LNCaP clone FGC (cell line): ENCODE results near the gene BICDL1.

Experiments
- DNase-seq: peaks from one replicate; pipeline ENCODE4 v3.0.0-alpha.2; 2011; ENCODE audit warnings: low read depth
- H3K4me3 ChIP-seq: 2 replicates; pipeline ENCODE4 v1.5.1; 2011; ENCODE audit warnings: mild to moderate bottlenecking, low read depth, low read length, control low read depth
- TF ChIP-seq, protein P1 (sequence below): IDR thresholded peaks from 2 replicates; pipeline ENCODE4 v1.5.1; 2012; ENCODE audit warnings: mild to moderate bottlenecking; ENCODE audit not compliant: control insufficient read depth, insufficient read depth; ENCODE audit errors: extremely low read depth

BICDL1 gene

DNA sequence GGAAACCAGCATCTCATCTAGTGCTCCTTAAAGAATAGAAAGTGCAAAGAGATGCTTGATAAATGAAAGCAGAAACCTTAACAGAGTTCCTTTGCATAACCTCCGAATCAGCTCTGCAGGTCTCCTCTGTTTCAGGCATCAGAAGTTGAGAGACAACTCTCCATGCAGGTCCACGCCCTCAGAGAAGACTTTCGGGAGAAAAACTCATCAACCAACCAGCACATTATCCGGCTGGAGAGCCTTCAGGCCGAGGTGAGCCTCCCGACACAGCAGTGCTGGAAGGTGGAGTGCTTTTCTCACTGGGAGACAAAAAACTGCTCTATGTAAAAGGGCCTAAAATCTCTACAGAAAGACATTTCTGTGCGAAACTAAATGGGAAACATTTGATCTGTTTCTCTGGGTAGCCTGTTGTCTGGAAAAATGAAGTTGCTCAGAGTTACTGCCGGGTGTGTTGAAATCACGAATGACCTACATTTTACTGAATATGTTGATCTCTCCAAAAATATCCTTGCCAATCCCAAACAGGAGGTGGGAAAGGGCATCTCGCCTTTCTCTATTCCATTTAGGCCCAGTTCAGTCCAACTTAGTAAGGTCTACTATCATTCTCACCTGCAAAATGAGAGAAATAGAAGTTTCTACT lies 72.7 kb downstream of the BICDL1 start:
- TF ChIP-seq, protein P1, sequence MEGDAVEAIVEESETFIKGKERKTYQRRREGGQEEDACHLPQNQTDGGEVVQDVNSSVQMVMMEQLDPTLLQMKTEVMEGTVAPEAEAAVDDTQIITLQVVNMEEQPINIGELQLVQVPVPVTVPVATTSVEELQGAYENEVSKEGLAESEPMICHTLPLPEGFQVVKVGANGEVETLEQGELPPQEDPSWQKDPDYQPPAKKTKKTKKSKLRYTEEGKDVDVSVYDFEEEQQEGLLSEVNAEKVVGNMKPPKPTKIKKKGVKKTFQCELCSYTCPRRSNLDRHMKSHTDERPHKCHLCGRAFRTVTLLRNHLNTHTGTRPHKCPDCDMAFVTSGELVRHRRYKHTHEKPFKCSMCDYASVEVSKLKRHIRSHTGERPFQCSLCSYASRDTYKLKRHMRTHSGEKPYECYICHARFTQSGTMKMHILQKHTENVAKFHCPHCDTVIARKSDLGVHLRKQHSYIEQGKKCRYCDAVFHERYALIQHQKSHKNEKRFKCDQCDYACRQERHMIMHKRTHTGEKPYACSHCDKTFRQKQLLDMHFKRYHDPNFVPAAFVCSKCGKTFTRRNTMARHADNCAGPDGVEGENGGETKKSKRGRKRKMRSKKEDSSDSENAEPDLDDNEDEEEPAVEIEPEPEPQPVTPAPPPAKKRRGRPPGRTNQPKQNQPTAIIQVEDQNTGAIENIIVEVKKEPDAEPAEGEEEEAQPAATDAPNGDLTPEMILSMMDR: no peak
- H3K4me3 ChIP-seq: no peak overlapping the region
- no peak for DNase-seq

DNA sequence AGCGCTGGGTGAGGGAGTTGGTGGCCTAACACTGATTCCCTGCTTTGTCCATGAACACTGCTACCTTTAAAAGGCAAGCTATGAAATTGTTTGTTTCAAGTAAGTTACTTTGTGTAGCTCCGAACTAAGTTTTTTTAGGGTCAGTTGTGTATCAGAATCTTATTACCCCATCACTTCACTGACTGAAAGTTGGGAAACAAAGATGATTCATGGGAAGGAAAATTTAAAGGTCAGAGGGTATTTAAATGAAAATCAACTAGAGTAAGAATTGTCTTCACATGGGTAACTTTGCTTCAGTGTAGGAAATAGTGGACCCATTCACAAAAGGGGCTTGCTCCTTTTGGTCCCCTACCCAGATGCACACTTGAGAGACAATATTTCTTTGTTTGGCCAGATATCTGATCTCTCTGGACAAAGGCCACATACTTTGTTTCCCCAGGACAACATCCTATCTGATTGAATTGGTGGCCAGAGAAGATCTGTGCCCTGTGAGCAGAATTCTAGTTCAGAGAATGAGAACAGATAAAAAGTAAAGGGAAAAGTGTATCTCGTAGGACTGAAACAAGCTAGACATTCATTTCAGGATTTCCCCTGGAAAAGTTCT lies 74.0 kb downstream of the BICDL1 start:
- TF ChIP-seq, protein P1: no peak
- no peak overlapping the region for H3K4me3 ChIP-seq
- no peak for DNase-seq

DNA sequence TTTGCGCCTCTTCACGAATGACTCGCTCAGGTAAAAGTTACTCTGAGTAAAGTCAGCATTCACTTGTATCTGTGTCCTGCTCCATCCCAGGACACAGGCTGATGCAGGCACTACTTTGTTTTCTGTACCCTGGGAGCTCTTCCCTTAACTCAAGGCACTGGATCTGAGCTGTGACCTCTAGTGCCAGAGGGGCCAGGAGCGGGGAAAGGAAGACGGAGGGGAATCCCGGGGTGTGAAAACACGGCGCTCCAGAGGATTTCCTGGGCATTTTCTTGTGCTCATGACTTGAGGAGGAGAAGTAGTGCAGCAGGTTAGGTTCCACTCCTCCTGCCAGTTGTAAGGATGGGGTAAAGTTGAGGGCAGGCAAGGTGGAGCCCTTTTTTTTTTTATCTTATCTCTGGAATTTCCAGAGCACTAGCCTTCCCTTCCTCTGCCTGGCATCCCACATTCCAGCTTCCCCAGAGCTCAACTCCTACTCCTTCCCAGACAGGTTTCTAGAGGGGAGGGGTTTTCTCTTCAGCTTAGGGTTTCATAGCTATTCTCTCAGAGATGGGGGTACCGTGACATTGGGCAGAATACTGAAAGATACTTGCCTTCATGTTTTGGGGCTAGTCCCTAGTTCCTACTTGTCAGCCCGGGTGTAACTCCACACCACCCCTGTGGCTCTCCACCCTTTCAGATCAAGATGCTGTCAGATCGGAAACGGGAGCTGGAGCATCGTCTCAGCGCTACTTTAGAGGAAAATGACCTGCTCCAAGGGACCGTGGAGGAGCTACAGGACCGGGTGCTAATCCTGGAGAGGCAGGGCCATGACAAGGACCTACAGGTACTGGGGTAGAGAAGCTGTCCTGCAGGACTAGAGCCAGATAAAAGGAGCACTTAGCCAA lies 75.3 kb downstream of the BICDL1 start:
- H3K4me3 ChIP-seq: no peak overlapping the region
- TF ChIP-seq, protein P1: no peak
- no peak for DNase-seq

DNA sequence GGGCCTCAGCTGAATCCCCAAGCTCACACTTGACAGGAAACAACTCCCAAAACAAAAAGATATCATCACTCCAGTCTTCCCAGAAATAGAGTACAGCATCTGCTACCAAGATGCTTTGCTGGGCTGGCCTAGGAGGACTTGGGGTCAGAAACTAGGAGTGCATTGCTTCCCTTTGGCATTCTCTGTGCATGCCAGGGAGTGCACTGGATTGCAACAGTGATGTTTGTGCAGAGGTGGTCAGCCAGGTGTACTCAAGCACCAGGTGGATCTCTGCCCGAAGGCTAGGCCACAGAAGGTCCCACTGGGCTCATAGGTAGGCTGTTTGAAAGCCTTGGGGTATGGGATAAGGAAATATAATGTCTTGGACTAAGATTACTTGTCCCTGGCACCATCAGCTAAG lies 76.4 kb downstream of the BICDL1 start:
- H3K4me3 ChIP-seq: no peak overlapping the region
- TF ChIP-seq, protein P1: no peak
- no peak for DNase-seq

DNA sequence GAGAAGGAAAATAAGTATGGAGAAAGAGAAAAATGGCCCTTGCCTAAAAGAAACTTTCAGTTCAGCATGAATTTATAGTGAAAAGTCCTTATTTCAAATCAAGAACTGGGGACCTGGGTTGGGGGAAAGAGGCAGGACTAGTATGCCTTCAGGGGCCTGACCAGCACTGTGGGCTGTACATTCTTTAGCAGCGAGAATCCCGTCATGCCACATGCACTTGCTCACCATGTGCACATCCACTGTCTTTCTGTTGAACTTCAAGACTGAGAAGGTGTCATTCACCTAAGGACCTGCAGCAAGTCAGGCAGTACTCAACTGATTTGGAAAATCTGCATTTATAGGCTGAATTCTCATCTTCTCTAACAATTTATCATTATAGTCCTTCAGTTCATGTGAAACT lies 77.3 kb downstream of the BICDL1 start:
- H3K4me3 ChIP-seq: no peak overlapping the region
- TF ChIP-seq, protein P1: no peak
- DNase-seq: no peak

DNA sequence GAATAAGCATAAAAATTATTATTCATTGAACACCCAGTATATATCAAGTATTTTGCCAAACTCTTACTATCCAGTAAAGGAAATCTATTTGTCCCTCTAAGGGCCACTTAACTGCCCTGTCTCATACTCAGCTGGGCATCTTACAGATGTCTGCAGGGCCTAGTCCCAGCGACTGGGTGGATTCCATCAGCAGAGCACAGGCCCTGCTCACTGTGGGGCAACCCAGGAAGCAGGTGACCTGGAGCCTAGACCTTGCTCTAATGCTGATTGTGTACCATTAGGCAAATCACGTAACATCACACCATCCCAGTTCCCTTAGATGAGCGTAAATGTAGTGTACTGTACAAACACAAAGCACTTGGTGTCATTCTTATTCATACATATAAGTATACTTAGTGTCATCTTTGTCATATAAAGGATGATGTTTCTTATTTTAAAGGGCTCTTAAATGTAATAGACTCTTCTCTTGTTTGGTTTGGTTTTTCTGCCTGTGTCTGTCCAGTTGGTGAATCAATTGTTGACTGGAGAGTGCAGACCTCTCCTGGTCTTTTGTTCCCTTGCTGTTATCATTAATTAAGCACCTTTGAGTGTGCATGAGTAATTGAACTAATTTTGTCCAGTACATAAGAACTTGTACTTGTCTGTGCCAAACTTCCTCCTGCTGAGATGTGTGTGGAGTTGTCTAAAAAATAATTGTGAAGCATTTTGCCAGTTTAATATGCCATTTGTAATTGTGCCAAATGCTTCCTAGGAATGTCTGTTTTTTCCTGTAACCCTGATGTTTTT lies 78.2 kb downstream of the BICDL1 start:
- no peak overlapping the region for H3K4me3 ChIP-seq
- TF ChIP-seq, protein P1: no peak
- DNase-seq: no peak
